PC-9 (cell line): Measurements from ENCODE around the gene MGLL. TPM values are rescaled to one million over a fixed set of nuclear protein-coding genes. Genes with fewer than 3 reads are reported as not detected.

ENCODE experiments used
- BruUV-seq: library from RNA; stranded (reverse); fragments of 400-500 nt; replicated peaks from 2 replicates; lab custom pipeline; 2021; lab: Mats Ljungman, UMichigan
- CTCF ChIA-PET: fragments of 300-600 bp; sonication (Branson Sonifier 250); formaldehyde crosslinking; loops from one replicate; lab custom pipeline; 2022; ENCODE audit warnings: antibody characterized with exemption; lab: Charles Lee
- POLR2A ChIA-PET: fragments of 300-600 bp; sonication (Branson Sonifier 250); formaldehyde crosslinking; loops from one replicate; lab custom pipeline; 2022; ENCODE audit warnings: antibody characterized with exemption; ENCODE audit not compliant: unreplicated experiment; lab: Charles Lee
- DNase-seq, 2 experiments: peaks; one replicate each; pipeline versions ENCODE4 v3.0.0 to v3.0.0-alpha.2; 2015 to 2022; ENCODE audit warnings: mixed read lengths in 1 of 2
- H2AFZ ChIP-seq: fragments of 200-600 bp; sonication (generic); 2 replicates; pipeline ENCODE4 v1.8.1; 2017; ENCODE audit warnings: antibody characterized with exemption
- H3F3A ChIP-seq: fragments of 200-600 bp; sonication (generic); 2 replicates; pipeline ENCODE4 v1.8.1; 2017; ENCODE audit warnings: antibody characterized with exemption, mild to moderate bottlenecking, low read depth; ENCODE audit not compliant: insufficient read depth
- H3K27ac ChIP-seq: fragments of 200-600 bp; sonication (generic); 2 replicates; pipeline ENCODE4 v1.6.1; 2016; ENCODE audit warnings: mixed run types
- H3K27me3 ChIP-seq: fragments of 200-600 bp; sonication (generic); 2 replicates; pipeline ENCODE4 v1.6.1; 2016; ENCODE audit warnings: low read depth, mixed run types; ENCODE audit not compliant: insufficient read depth
- H3K36me3 ChIP-seq: fragments of 200-600 bp; sonication (generic); 2 replicates; pipeline ENCODE4 v1.6.1; 2016; ENCODE audit warnings: low read depth, mixed run types
- H3K4me1 ChIP-seq: fragments of 200-600 bp; sonication (generic); replicated peaks from 2 replicates; pipeline ENCODE4 v1.6.1; 2016; ENCODE audit warnings: mixed run types; ENCODE audit not compliant: insufficient read depth
- H3K4me2 ChIP-seq: fragments of 200-600 bp; sonication (generic); 2 replicates; pipeline ENCODE4 v1.6.1; 2017; ENCODE audit warnings: mixed run types
- H3K4me3 ChIP-seq: fragments of 200-600 bp; sonication (generic); 2 replicates; pipeline ENCODE4 v1.6.1; 2016; ENCODE audit warnings: mixed run types
- H3K79me2 ChIP-seq: fragments of 200-600 bp; sonication (generic); 2 replicates; pipeline ENCODE4 v1.6.1; 2017; ENCODE audit warnings: low read depth, mixed run types
- H3K9me2 ChIP-seq: fragments of 200-600 bp; sonication (generic); 2 replicates; pipeline ENCODE4 v1.8.1; 2017; ENCODE audit warnings: mild to moderate bottlenecking; ENCODE audit not compliant: insufficient read depth
- H3K9me3 ChIP-seq: fragments of 200-600 bp; sonication (generic); 2 replicates; pipeline ENCODE4 v1.8.1; 2016; ENCODE audit warnings: low read depth; ENCODE audit not compliant: insufficient read depth
- H4K20me1 ChIP-seq: fragments of 200-600 bp; sonication (generic); 2 replicates; pipeline ENCODE4 v1.8.1; 2017; ENCODE audit not compliant: insufficient read depth
- EZH2 ChIP-seq: fragments of 200-600 bp; sonication (generic); IDR thresholded peaks from 2 replicates; pipeline ENCODE4 v1.8.0; 2017; ENCODE audit warnings: antibody characterized with exemption, low read depth
- intact Hi-C: fragments of 100-400 bp; cut with micrococcal nuclease; formaldehyde crosslinking; loops from one replicate; pipeline ENCODE4 v1.10.0; 2022; ENCODE audit not compliant: unreplicated experiment
- total RNA-seq: library from RNA; stranded (reverse); gene quantifications from 2 replicates; pipeline ENCODE4 v1.2.3, GENCODE V29; 2021
- TF ChIP-seq, protein P1 (sequence below): fragments of 200-600 bp; sonication (generic); conservative IDR thresholded peaks from 2 replicates; pipeline ENCODE4 v1.6.1; 2017; ENCODE audit warnings: mixed run types, antibody characterized with exemption, mild to moderate bottlenecking, moderate library complexity

Gene MGLL
- total RNA-seq, 1 experiment from 2014 or later, result 30.7 TPM

DNA sequence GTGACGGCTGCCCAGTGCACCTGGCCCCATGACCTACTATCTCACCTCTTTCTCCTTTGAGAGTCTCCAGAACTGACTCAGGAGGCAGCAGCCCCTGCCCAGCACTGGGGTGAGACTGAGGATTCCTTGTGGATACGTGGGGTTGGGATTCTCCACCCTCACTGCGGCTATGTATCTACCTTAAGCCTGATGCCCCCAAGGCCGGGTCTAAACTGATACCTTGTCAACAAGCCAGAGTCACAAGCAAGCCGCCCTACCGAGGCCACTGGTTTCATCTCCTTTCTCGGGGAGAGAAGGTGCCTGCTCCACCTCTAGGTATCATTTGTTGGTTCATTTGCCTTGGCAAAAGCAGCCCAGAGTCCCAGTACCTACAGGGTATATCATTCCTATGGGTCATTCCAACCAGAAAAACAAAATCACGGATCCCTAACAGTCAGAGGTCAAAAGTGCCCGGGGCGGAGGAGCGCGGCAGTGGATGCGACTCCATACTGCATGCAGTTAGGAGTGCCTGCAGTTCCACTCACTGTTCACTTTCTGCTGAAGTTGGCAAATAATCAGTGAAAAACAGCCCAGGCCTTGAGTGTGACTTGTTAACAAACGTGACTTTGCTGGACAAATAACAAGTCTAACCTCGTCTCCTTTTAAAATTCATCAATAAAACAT, 102.0 kb downstream of the MGLL start:
- no peak for TF ChIP-seq EZH2

DNA sequence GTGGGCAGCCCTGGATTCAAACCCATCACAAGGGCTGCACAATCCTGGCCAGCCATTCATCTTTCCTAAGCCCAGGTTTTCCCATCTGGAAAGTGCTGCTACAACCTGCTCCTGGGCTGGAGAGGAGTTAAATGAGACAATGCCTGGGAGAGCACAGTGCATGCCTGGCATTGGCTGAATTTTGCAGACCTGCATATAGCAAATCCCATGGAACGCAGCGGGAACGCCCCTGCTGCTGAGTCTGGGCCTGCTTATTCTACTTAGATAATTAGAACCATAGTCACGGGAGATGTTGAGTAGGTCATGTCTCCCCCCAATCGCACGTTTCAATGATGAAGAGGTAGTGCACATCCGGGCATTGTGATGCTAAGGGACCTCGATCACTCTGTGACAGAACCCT, 102.9 kb downstream of the MGLL start:
- H3K79me2 ChIP-seq, result no peaks in the 10 kb centered on the region
- no TSS peak for BruUV-seq
- ChIA-PET CTCF (no interaction called here), POLR2A (no interaction called here)
- H3K4me3 ChIP-seq, result no peak overlapping the region
- H3K4me2 ChIP-seq, result no peak overlapping the region
- H3K27ac ChIP-seq, result no peak overlapping the region
- intact Hi-C loops, result no loop called here
- no peaks in the 10 kb centered on the region for H3K9me3 ChIP-seq
- H4K20me1 ChIP-seq, result no peaks in the 10 kb centered on the region
- no peaks in the 10 kb centered on the region for H3K27me3 ChIP-seq
- DNase-seq, result no peak
- H3K4me1 ChIP-seq, result no peaks in the 10 kb centered on the region
- TF ChIP-seq, protein P1, sequence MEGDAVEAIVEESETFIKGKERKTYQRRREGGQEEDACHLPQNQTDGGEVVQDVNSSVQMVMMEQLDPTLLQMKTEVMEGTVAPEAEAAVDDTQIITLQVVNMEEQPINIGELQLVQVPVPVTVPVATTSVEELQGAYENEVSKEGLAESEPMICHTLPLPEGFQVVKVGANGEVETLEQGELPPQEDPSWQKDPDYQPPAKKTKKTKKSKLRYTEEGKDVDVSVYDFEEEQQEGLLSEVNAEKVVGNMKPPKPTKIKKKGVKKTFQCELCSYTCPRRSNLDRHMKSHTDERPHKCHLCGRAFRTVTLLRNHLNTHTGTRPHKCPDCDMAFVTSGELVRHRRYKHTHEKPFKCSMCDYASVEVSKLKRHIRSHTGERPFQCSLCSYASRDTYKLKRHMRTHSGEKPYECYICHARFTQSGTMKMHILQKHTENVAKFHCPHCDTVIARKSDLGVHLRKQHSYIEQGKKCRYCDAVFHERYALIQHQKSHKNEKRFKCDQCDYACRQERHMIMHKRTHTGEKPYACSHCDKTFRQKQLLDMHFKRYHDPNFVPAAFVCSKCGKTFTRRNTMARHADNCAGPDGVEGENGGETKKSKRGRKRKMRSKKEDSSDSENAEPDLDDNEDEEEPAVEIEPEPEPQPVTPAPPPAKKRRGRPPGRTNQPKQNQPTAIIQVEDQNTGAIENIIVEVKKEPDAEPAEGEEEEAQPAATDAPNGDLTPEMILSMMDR, result no peak
- no peak for TF ChIP-seq EZH2
- H3K9me2 ChIP-seq, result no peaks in the 10 kb centered on the region
- H3F3A ChIP-seq, result no peaks in the 10 kb centered on the region
- no peaks in the 10 kb centered on the region for H3K36me3 ChIP-seq
- H2AFZ ChIP-seq, result no peak overlapping the region

More for the DNA sequence above, 102.0 kb downstream of the MGLL start:
- ChIA-PET CTCF (no interaction called here), POLR2A (no interaction called here)
- H3K9me3 ChIP-seq, result no peaks in the 10 kb centered on the region
- H3K27ac ChIP-seq, result no peak overlapping the region
- H2AFZ ChIP-seq, result no peak overlapping the region
- no peaks in the 10 kb centered on the region for H4K20me1 ChIP-seq
- no peak overlapping the region for H3K4me2 ChIP-seq
- H3F3A ChIP-seq, result no peaks in the 10 kb centered on the region
- BruUV-seq, result no TSS peak
- DNase-seq, result no peak
- no peaks in the 10 kb centered on the region for H3K27me3 ChIP-seq
- H3K79me2 ChIP-seq, result no peaks in the 10 kb centered on the region
- H3K4me1 ChIP-seq, result no peaks in the 10 kb centered on the region
- no peaks in the 10 kb centered on the region for H3K36me3 ChIP-seq
- H3K9me2 ChIP-seq, result no peaks in the 10 kb centered on the region
- intact Hi-C loops, result no loop called here
- no peak overlapping the region for H3K4me3 ChIP-seq

DNA sequence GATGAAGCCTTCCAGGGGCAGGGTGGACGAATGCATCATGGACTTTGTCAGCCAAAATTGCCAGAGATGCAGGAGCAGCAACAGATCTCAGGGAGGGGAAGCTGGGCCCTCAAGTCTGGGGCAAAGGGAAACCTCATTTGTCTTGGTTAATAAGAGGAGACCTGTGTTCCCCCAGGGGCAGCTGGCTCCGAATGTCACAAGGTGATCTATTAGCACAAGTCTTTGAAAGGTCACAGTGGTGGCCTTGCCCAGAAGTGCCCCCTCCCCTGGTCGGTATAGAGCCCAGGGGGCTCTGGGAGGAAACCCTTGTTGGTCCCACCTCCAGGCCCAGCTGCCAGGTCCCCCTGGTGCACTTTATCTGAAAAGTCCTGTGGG, 103.4 kb downstream of the MGLL start:
- no peaks in the 10 kb centered on the region for H3K4me1 ChIP-seq
- H3K27ac ChIP-seq, result no peak overlapping the region
- BruUV-seq, result no TSS peak
- POLR2A ChIA-PET, result no interaction called here
- no peak overlapping the region for H3K4me3 ChIP-seq
- TF ChIP-seq, protein P1, result no peak
- TF ChIP-seq EZH2, result no peak
- no peak overlapping the region for H2AFZ ChIP-seq
- no peak overlapping the region for H3K4me2 ChIP-seq
- intact Hi-C loops, result no loop called here
- no peak for DNase-seq
- H3K36me3 ChIP-seq, result no peaks in the 10 kb centered on the region
- no peaks in the 10 kb centered on the region for H3K9me2 ChIP-seq
- no peaks in the 10 kb centered on the region for H4K20me1 ChIP-seq
- H3K79me2 ChIP-seq, result no peaks in the 10 kb centered on the region
- H3F3A ChIP-seq, result no peaks in the 10 kb centered on the region
- CTCF ChIA-PET, result no interaction called here
- no peaks in the 10 kb centered on the region for H3K9me3 ChIP-seq
- no peaks in the 10 kb centered on the region for H3K27me3 ChIP-seq
